Measurements from ENCODE around the gene CACNB2.
"Not testable (repeated sequence)": the region's sequence is repeated elsewhere in the genome, so short reads cannot be mapped to it uniquely, and the experiment has no call there.

Gene CACNB2

DNA sequence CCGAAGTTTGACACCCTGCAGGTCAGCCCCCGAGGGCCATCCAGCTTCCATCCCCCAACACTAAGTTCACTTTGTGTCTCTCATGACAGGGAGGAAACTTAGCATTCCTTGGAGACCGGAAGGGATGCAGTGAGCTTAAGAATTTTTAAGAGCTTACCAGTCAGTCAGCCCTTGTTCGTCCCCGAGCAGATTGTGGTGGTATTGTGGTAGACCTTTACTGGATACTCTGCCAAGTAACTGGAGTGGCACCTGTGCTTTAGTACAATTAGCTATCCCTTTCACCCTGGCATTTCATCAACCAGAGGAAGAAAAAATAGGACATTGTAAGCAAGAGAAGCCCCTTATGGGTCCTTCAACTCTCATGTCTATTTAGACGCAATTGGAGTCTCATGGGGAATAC lies 436.4 kb downstream of the CACNB2 start:
- no peak for DNase-seq

DNA sequence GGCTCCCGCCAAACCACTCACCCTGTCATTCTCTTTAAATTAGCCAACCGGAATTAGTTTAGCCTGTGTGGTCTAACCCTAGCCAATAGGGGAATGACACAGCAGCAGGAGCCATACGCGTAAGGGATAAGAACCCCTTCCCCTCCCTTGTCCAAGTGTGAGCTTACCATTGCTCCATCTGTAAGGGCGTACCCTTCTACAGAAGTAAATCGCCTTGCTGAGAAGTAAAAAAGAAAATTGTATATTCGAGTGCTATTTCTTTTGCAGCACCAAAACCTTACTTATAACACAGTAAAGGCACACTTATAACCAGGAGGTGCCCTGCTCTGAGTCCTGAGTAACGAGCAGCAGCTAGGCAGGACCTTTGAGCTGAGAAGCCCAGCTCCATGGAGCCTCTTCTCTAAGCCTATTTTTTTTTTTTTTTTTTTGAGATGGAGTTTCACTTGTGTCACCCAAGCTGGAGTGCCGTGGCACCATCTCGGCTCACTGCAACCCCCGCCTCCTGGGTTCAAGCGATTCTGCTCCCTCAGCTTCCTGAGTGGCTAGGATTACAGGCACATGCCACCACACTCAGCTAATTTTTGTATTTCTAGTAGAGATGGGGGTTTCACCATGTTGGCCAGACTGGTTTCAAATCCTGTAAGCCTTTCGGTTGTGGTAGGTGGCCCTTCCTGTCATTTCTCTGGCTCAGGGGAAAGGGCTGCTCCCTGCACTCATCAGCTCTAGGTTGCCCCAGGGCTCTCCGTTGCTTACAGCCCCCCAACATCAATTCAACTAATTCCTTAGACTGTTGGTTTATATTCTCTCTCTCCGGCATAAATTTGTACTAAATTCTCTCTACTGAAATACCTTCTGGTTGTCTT lies 437.8 kb downstream of the CACNB2 start:
- DNase-seq: no peak

DNA sequence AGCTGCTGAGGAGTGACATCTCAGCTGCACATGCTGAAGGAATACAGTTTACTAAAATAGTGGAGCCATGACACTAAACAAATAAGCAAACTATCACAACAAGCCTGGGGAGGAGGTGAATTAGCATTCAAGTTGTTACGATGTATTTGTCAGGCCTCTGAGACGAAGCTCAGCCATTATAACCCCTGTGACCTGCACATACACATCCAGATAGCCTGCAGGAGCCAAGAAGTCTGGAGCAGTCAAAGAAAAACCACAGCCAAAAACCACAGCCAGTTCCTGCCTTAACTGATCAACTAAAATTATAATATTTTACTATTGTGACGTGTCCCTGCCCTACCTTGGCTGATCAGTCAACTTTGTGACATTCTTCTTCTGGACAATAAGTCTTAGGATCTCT lies 442.6 kb downstream of the CACNB2 start:
- no peak for DNase-seq

DNA sequence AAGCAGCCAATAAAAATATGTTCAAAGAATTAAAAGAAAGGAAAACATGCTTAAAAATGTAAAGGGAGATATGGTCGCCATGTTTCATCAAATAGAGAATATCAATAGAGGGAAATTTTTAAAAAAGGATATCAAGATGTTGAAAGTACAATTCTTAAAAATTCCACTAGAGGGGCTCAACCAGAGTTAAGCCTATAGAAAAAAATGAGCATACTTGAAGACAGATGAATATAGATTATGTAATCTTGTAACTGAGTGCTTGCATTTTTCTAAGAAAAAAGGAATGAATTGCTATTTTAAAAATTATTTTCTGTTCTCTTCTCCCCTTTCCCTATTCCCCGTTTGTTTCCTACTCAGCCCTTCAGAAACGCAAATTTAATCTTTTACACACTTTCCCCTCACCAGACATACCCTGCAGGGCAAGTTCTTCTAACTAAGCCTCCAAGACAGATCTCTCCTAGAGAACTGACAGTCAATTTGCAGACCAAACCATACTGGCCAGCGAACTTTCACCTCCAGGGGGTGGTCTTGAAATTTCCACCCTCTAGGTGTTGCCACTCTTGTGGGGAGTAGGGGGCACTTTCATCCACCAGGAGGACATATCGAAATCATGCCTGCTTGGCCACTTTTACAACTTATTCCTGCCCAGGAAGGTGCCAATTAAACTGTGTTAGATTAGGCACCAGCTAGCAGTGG lies 443.5 kb downstream of the CACNB2 start:
- no peak for DNase-seq

DNA sequence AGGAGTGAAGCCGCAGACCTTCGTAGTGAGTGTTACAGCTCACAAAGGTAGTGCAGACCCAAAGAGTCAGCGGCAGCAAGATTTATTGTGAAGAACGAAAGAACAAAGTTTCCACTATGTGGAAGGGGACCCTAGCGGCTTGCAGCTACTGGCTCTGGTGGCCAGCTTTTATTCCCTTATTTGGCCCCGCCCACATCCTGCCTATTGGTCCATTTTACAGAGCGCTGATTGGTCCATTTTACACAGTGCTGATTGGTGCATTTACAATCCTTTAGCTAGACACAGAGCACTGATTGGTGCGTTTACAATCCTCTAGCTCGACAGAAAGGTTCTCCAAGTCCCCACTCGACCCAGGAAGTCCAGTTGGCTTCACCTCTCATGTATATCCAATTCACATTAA lies 446.4 kb downstream of the CACNB2 start:
- DNase-seq: not testable (repeated sequence)

DNA sequence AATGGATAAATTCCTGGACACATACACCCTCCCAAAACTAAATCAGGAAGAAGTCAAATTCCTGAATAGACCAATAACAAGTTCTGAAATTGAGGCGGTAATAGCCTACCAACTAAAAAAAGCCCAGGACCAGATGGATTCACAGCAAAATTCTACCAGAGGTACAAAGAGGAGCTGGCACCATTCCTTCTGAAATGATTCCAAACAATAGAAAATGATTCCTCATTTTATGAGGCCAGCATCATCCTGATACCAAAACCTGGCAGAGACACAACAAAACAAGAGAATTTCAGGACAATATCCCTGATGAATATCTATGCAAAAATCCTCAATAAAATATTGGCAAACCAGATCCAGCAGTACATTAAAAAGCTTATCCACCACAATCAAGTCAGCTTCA lies 450.9 kb downstream of the CACNB2 start:
- DNase-seq: not testable (repeated sequence)
